ENCODE measurements around the gene MEPCE.

Gene MEPCE

GRCh38 chr7:100423315-100423714 lies 6.3 kb upstream of the MEPCE start:
- Histone ChIP-seq H3K27me3 (ENCODE audit: insufficient read depth, low read depth, severe bottlenecking) (no peaks in the 10 kb centered on the region), H3K9me3 (ENCODE audit: severe bottlenecking) (no peaks in the 10 kb centered on the region), H3K4me3 (ENCODE audit: low read depth, low read length) (no peak overlapping the region), H3K36me3 (no peaks in the 10 kb centered on the region), H3K27ac (no peak overlapping the region)
- TF ChIP-seq, protein P1, sequence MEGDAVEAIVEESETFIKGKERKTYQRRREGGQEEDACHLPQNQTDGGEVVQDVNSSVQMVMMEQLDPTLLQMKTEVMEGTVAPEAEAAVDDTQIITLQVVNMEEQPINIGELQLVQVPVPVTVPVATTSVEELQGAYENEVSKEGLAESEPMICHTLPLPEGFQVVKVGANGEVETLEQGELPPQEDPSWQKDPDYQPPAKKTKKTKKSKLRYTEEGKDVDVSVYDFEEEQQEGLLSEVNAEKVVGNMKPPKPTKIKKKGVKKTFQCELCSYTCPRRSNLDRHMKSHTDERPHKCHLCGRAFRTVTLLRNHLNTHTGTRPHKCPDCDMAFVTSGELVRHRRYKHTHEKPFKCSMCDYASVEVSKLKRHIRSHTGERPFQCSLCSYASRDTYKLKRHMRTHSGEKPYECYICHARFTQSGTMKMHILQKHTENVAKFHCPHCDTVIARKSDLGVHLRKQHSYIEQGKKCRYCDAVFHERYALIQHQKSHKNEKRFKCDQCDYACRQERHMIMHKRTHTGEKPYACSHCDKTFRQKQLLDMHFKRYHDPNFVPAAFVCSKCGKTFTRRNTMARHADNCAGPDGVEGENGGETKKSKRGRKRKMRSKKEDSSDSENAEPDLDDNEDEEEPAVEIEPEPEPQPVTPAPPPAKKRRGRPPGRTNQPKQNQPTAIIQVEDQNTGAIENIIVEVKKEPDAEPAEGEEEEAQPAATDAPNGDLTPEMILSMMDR (IDR thresholded peaks at IDR 0.05; ENCODE audit: low read depth, low read length) = no peak
- DNase-seq = no peak

GRCh38 chr7:100425347-100425746 lies 4.3 kb upstream of the MEPCE start:
- no peaks in the 10 kb centered on the region for H3K27me3 ChIP-seq (ENCODE audit: insufficient read depth, low read depth, severe bottlenecking)
- DNase-seq = no peak
- peaks cover 4% of the 10 kb centered on the region for H3K36me3 ChIP-seq
- H3K9me3 ChIP-seq (ENCODE audit: severe bottlenecking) = no peaks in the 10 kb centered on the region
- H3K27ac ChIP-seq = no peak overlapping the region
- TF ChIP-seq, protein P1 (IDR thresholded peaks at IDR 0.05; ENCODE audit: low read depth, low read length) = no peak
- H3K4me3 ChIP-seq (ENCODE audit: low read depth, low read length) = no peak overlapping the region

DNA sequence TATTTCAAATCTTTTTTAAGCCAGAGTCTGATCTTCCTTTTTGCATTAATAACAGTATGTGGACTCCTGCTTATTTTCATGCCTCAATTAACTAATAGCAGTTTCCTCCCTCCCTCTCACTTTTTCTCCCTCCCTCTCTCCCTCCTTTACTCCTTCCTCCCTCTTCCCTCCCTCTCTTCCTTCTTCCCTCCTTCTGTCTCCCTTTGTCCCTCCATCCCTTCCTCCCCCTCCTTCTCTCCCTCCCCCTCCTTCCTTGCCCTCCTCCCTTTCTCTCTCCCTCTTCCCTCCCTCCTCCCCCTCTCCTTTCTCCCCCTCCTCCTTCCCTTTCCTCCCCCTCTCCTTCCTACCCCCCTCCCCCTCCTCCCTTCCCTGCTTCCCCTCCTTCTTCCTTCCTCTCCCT lies 3.1 kb upstream of the MEPCE start:
- Histone ChIP-seq H3K9me3 (ENCODE audit: severe bottlenecking) (no peaks in the 10 kb centered on the region), H3K27ac (no peak overlapping the region), H3K4me3 (ENCODE audit: low read depth, low read length) (no peak overlapping the region), H3K27me3 (ENCODE audit: insufficient read depth, low read depth, severe bottlenecking) (no peaks in the 10 kb centered on the region), H3K36me3 (peaks cover 15% of the 10 kb centered on the region)
- TF ChIP-seq, protein P1 (IDR thresholded peaks at IDR 0.05; ENCODE audit: low read depth, low read length) = no peak
- no peak for DNase-seq

- no peak overlapping the region for H3K4me3 ChIP-seq (ENCODE audit: low read depth, low read length)
- no peak for DNase-seq
- peak overlapping the region; percentile 98; the same call in 1 of the 2 replicates for H3K27ac ChIP-seq
- TF ChIP-seq, protein P1 (IDR thresholded peaks at IDR 0.05; ENCODE audit: low read depth, low read length) = no peak
- no peaks in the 10 kb centered on the region for H3K27me3 ChIP-seq (ENCODE audit: insufficient read depth, low read depth, severe bottlenecking)
- H3K36me3 ChIP-seq = peaks cover 27% of the 10 kb centered on the region
- H3K9me3 ChIP-seq (ENCODE audit: severe bottlenecking) = no peaks in the 10 kb centered on the region
These were observed 1.9 kb upstream of the MEPCE start for GRCh38 chr7:100427762-100428198.

DNA sequence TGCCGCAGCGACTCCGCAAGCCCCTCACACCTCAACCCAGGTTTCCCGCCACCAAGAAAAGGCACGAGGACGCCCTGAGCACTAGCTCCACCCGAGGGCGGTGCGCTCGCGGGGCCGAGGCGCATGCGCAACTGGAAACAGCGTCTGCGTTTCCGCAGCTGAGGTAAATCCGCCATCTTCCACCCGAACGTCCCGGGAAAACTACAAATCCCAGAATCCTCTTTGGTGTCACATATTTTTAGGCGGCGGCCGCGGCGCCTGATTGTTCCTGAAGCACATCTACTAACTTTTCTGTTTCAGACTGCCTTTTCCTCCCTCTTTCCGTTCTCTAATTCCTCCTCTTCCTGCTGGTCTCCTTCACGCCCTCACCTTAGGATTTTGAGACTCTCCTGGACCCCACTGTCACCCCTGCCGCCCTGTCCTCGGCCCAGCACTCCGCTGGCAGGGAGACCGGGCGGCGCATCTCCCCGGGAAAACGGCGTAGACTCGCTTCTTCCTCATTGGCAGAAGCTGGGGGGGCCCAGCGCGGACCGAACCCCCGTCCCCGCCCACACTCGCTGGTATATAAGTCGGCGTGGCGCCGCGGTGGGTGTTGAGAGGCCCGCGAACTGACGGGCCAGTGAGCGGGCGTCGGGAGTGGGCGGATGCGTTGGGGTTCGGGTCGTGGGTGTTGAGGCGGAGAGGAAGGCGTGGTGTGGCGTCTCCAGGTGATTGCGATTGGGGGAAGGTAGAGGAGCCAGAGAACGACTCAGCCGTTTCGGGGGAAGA lies 1.2 kb upstream of the MEPCE start, which contains the start of gene ZCWPW1:
Gene ZCWPW1 (minus strand): TSS at position 505 of the 768 bp plus-strand sequence. CDS start 8,054 bp downstream, outside the sequence.
- Histone ChIP-seq H3K9me3 (ENCODE audit: severe bottlenecking) (no peaks in the 10 kb centered on the region), H3K27ac (peak within 1 kb of the TSS; percentile 98), H3K27me3 (ENCODE audit: insufficient read depth, low read depth, severe bottlenecking) (no peaks in the 10 kb centered on the region), H3K4me3 (ENCODE audit: low read depth, low read length) (peak within 1 kb of the TSS; percentile 80), H3K36me3 (peaks cover 33% of the 10 kb centered on the region)
- TF ChIP-seq, protein P1 (IDR thresholded peaks at IDR 0.05; ENCODE audit: low read depth, low read length) = 0 out of 2 replicates have a peak, but pooled peaks have one; percentile 6
- peak; percentile 96 for DNase-seq

Data from WERI-Rb-1 (cell line).